Panc1 (cell line): ENCODE data around the gene COL3A1.

ENCODE experiments used
- CTCF ChIP-seq: fragments of 450-650 bp; IDR thresholded peaks from 2 replicates; pipeline ENCODE4 v1.5.1; 2017; ENCODE audit warnings: mild to moderate bottlenecking
- POLR2AphosphoS5 ChIP-seq: IDR thresholded peaks from 2 replicates; pipeline ENCODE4 v1.6.1; 2012; ENCODE audit warnings: mild to moderate bottlenecking, low read depth, low read length, moderate library complexity
- REST ChIP-seq, 2 experiments: IDR thresholded peaks; 2 replicates each; pipeline ENCODE4 v1.6.1; 2011 to 2012; ENCODE audit warnings: low read depth in 2 of 2, control low read depth in 1 of 2, low read length in 1 of 2, mild to moderate bottlenecking in 1 of 2, moderate library complexity in 1 of 2; ENCODE audit not compliant: insufficient read depth in 1 of 2
- SIN3A ChIP-seq: IDR thresholded peaks from 2 replicates; pipeline ENCODE4 v1.6.1; 2012; ENCODE audit warnings: low read depth, mild to moderate bottlenecking, low read length, moderate library complexity, borderline replicate concordance; ENCODE audit not compliant: insufficient read depth
- TCF7L2 ChIP-seq: IDR thresholded peaks from 2 replicates; pipeline ENCODE4 v1.6.1; 2011; ENCODE audit warnings: mild to moderate bottlenecking, low read depth, low read length, inconsistent platforms

GRCh38 chr2:188971432-188971861 is 2.7 kb upstream of the COL3A1 start:
- no peak for TF ChIP-seq CTCF
- TF ChIP-seq POLR2AphosphoS5, result no peak
- no peak for TF ChIP-seq SIN3A
- no peak for TF ChIP-seq REST (IDR thresholded peaks at IDR 0.05; ENCODE audit: insufficient read depth in 1 of 2, low read depth in 2 of 2, low read length in 1 of 2)
- TF ChIP-seq TCF7L2, result no peak
